ENCODE data around the gene IL17B. TPM values are rescaled to one million over a fixed set of nuclear protein-coding genes. Genes with fewer than 3 reads are reported as not detected.

The IL17B gene
- total RNA-seq, 1 donor from 2014 or later, result not detected

DNA sequence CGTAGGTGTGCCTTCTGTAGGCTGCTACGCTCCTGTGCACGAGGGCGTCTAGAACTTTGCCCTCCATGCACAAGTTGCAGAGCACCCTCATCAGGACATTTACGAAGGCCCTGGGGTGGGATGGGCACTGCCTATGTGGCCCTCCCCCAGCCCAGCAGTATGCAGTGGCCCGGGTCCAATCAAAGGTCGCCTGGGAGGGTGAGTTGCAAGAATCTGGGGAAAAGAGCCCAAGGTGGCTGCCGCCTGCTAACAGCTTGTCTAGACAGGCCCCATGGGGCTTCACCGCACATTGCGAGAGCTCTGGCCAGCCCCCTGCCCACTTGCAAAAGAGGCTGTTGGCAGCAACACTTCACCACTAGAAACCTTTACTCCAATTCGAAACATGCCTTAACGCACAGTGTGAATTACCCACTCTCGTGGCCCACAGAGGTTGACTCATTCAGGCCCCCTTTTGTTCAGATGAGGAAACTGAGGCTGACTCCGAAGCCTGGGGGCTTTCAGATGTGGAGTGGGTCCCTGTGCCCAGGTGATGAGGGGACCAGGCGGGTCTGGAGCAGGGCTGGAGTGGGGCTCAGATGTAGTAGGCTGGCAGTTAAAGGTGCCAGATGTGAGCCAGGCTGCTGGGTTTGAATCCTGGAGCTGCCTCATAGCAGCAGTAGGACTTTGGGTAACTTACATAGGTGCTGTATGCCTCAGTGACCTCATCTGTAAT, 31.8 kb upstream of the IL17B start:
- TF ChIP-seq, protein P1, sequence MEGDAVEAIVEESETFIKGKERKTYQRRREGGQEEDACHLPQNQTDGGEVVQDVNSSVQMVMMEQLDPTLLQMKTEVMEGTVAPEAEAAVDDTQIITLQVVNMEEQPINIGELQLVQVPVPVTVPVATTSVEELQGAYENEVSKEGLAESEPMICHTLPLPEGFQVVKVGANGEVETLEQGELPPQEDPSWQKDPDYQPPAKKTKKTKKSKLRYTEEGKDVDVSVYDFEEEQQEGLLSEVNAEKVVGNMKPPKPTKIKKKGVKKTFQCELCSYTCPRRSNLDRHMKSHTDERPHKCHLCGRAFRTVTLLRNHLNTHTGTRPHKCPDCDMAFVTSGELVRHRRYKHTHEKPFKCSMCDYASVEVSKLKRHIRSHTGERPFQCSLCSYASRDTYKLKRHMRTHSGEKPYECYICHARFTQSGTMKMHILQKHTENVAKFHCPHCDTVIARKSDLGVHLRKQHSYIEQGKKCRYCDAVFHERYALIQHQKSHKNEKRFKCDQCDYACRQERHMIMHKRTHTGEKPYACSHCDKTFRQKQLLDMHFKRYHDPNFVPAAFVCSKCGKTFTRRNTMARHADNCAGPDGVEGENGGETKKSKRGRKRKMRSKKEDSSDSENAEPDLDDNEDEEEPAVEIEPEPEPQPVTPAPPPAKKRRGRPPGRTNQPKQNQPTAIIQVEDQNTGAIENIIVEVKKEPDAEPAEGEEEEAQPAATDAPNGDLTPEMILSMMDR (IDR thresholded peaks at IDR 0.05), result no peak
- Mint-ChIP-seq H3K4me1 (ENCODE audit: unreplicated experiment) (peaks cover 85% of the 10 kb centered on the region), H3K9me3 (ENCODE audit: unreplicated experiment) (no peaks in the 10 kb centered on the region), H3K27ac (ENCODE audit: unreplicated experiment) (peak overlapping the region; percentile 56), H3K36me3 (ENCODE audit: unreplicated experiment) (peaks cover 29% of the 10 kb centered on the region), H3K4me3 (ENCODE audit: unreplicated experiment) (peak overlapping the region; percentile 91), H3K27me3 (ENCODE audit: unreplicated experiment) (no peaks in the 10 kb centered on the region)
- DNase-seq (ENCODE audit: extremely low spot score, unreplicated experiment), result no peak

- peak overlapping the region; percentile 93 for H3K27ac Mint-ChIP-seq (ENCODE audit: unreplicated experiment)
- TF ChIP-seq, protein P1 (IDR thresholded peaks at IDR 0.05), result no peak
- peaks cover 25% of the 10 kb centered on the region for H3K36me3 Mint-ChIP-seq (ENCODE audit: unreplicated experiment)
- H3K9me3 Mint-ChIP-seq (ENCODE audit: unreplicated experiment), result no peaks in the 10 kb centered on the region
- no peak for DNase-seq (ENCODE audit: extremely low spot score, unreplicated experiment)
- peak overlapping the region; percentile 91 for H3K4me3 Mint-ChIP-seq (ENCODE audit: unreplicated experiment)
- no peaks in the 10 kb centered on the region for H3K27me3 Mint-ChIP-seq (ENCODE audit: unreplicated experiment)
- peaks cover 86% of the 10 kb centered on the region for H3K4me1 Mint-ChIP-seq (ENCODE audit: unreplicated experiment)
These were observed 31.0 kb upstream of the IL17B start for GRCh38 chr5:149410071-149410470.

DNA sequence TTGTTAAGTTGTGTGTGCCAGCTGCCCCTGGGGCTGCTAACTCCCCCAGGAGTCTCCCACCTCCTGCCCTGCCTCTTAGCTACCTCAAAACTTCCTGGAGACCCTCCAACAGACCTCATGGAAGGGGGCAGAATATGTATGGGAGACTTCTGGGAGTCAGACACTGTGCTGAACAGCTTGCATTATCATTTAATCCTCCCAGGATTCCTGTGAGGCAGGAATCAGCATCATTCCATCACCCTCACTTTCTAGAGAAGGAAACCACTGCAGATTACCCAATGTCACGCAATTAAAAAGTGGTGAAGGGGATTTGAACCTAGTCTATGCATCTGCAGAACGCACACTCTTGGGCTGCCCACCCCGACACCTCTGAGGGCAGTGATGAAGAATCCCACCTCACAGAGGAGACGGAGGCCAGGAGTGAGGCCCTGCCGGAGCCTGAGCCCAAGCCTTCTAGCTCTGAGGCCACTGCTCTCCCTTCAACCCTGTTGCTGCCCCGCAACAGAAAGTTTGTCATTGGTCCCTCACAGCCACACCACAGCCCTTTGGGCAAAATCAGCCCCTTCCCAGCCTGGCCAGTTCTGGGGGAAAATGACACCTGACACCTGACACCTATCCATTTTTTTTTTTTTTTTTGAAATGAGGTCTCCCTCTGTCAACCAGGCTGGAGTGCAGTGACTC, 30.3 kb upstream of the IL17B start:
- DNase-seq (ENCODE audit: extremely low spot score, unreplicated experiment), result no peak

GRCh38 chr5:149408252-149409099, 29.4 kb upstream of the IL17B start:
- Mint-ChIP-seq H3K27me3 (ENCODE audit: unreplicated experiment) (no peaks in the 10 kb centered on the region), H3K4me3 (ENCODE audit: unreplicated experiment) (peak overlapping the region; percentile 91), H3K4me1 (ENCODE audit: unreplicated experiment) (peaks cover 86% of the 10 kb centered on the region), H3K27ac (ENCODE audit: unreplicated experiment) (peak overlapping the region; percentile 93), H3K36me3 (ENCODE audit: unreplicated experiment) (peaks cover 18% of the 10 kb centered on the region), H3K9me3 (ENCODE audit: unreplicated experiment) (no peaks in the 10 kb centered on the region)
- no peak for DNase-seq (ENCODE audit: extremely low spot score, unreplicated experiment)
- TF ChIP-seq, protein P1 (IDR thresholded peaks at IDR 0.05), result no peak

More for the DNA sequence above, 30.3 kb upstream of the IL17B start:
- no peaks in the 10 kb centered on the region for H3K9me3 Mint-ChIP-seq (ENCODE audit: unreplicated experiment)
- H3K4me3 Mint-ChIP-seq (ENCODE audit: unreplicated experiment), result peak overlapping the region; percentile 91
- peaks cover 86% of the 10 kb centered on the region for H3K4me1 Mint-ChIP-seq (ENCODE audit: unreplicated experiment)
- no peaks in the 10 kb centered on the region for H3K27me3 Mint-ChIP-seq (ENCODE audit: unreplicated experiment)
- H3K36me3 Mint-ChIP-seq (ENCODE audit: unreplicated experiment), result peaks cover 19% of the 10 kb centered on the region
- peak overlapping the region; percentile 93 for H3K27ac Mint-ChIP-seq (ENCODE audit: unreplicated experiment)
- TF ChIP-seq, protein P1 (IDR thresholded peaks at IDR 0.05), result no peak

Data from osteocyte (in vitro differentiated cells).